HG02885 (cell line): ENCODE results near the gene ROBO1.

Experiments
- ATAC-seq: cut with Tn5 transposase; IDR thresholded peaks from one replicate; pipeline ENCODE4 v1.9.1; 2021; ENCODE audit warnings: mild to moderate bottlenecking; ENCODE audit not compliant: unreplicated experiment, poor library complexity

Gene ROBO1

GRCh38 chr3:79257791-79258190 is 510.0 kb downstream of the ROBO1 start:
- ATAC-seq = no peak

DNA sequence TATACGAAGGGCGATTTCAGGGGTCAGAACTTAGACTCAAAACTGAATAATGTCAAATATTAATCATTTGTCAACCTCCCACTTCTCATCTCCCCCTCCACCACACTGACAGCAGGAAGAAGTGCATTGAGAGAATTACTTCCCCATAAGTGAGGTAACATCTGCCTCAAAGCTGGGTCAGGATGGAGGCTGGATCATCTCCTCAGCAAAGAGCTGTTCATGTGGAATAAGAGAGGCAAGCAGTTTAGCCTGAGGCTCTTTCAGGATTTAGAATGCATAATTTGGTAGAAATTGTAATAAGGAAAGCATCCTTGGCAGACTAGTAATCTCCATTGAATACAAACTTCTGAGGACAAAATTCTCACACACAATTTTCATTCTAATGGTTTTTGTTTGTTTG is 512.1 kb downstream of the ROBO1 start:
- no peak for ATAC-seq

GRCh38 chr3:79255292-79255691 is 512.5 kb downstream of the ROBO1 start:
- no peak for ATAC-seq

GRCh38 chr3:79253704-79254103 is 514.1 kb downstream of the ROBO1 start:
- ATAC-seq = no peak

- ATAC-seq = no peak
Measured at GRCh38 chr3:79253271-79253670, 514.5 kb downstream of the ROBO1 start.

DNA sequence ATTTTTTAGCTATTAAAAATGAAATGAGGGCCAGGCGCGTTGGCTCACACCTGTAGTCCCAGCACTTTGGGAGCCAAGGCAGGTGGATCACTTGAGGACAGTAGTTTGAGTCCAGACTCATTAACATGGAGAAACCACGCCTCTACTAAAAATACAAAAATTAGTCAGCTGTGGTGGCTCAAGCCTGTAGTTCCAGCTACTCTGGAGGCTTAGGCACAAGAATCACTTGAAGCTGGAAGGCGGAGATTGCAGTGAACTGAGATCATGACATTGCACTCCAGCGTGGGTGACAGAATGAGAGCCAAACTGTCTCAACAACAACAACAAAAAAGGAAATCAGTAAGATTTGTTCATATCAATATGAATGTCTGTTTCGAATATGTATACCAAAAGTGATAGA is 517.1 kb downstream of the ROBO1 start:
- no peak for ATAC-seq

DNA sequence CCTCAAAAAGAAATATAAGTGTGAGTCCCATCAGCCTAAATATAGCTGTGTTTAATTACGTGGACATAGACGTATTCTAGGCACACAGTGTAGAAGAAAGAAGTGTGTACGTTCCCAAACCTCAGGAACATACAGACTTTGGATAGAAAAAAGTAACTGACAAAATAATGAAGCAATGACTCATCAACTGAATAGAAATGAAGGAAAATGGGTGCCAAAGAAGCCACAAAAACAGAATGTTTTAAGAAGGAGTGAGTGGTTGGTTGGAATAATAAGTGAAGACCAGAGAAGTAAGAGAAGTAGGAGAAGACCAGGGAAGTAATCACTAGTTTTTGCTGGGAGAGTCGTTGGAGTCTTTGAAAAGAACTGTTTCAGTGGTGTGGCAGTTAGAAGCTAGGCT is 518.1 kb downstream of the ROBO1 start:
- ATAC-seq = no peak

DNA sequence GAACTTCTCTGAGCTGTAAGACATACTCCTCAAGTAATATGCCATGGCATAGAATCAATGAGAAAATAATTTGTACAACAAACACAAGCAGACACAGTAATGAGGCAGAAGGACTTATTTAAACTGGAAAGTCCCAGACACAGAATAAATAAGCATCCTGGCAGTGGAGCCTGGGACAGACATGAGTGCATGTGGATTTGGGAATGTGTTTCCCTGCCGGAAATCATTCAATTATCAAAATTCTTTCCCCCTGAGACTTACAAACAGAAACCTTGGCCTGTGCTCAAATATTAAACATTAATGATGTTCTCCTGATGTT is 520.1 kb downstream of the ROBO1 start:
- ATAC-seq = no peak

DNA sequence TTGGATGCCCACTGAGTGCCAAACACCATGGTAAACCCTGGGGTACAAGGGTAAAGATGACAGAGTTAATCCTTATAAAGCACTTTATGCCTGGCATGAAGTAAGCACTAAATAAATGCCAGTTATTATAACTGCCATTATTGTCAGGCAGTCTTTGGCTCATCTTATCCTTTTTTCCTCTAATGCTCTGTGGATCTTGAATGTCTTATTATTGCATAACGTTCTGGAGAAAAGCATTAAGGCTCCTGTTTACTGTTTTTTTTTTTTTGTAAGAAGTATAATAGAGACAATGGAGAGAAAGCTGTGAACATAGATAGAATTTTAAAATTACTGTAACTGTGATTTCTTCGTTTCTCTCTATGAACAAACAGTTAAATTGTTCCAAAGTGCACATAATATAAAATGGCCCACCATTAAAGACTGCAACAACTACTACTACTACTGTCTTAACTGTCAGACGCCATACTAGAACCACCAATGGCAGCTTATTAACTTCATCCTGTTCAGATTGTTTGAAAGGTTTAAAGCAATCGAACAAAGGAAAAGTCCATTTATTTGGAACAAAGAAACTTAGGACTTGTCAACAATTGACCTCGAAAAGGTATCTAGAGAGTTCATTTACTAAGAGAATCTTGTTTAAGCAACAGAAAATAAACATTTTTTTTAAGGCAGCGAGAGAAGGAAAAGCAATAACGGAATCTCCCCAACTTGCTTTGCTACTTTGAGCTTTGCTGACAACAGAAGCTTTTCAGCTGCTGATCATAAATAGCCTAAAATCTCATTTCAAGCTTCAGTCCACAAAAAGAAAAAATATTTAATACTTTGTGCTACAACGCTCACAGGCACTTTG is 520.7 kb downstream of the ROBO1 start:
- no peak for ATAC-seq

- ATAC-seq = no peak
Measured at GRCh38 chr3:79245284-79246138, 522.3 kb downstream of the ROBO1 start.

DNA sequence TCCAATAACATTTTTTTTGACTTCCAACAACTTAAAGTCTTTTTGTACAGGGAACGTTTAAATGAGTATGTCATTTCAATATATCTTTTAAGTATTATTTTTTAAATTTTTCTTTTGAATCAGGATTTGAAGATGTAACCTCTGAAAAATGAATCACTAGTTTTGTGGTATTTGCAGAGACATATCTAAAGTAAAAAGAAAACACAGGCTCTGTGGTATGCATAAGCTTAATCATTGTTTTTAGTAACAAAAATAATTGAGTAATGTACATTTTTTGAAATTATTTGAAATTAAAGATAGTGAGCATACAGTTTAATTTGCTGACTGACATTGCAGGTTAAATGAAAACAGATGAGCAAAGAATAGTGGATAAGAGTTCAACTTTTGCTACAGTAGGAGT is 531.3 kb downstream of the ROBO1 start:
- ATAC-seq = no peak

- no peak for ATAC-seq
Measured at GRCh38 chr3:79233431-79234060, 534.3 kb downstream of the ROBO1 start.

GRCh38 chr3:79230266-79230665 is 537.5 kb downstream of the ROBO1 start:
- no peak for ATAC-seq

- ATAC-seq = no peak
Measured at GRCh38 chr3:79217096-79217495, 550.7 kb downstream of the ROBO1 start.

DNA sequence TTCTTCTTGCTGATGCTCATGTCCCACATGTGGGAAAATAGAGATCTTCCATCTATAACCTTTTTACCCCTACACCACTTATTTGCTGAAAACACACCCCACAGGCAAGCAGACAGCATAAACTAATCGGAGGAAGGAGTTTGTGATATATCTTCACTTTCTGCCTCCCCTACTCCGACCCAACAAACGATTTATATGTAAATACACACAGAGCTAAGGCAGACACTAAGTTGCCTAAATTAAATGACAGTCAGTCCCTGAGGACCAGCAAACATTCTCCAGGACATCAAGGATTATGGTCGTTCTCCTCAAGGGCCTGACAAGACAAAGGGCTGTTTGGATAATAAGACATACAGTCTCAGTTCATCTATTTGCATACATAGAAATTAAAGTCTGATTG is 552.5 kb downstream of the ROBO1 start:
- no peak for ATAC-seq

GRCh38 chr3:79211586-79212359 is 556.0 kb downstream of the ROBO1 start:
- ATAC-seq = no peak

DNA sequence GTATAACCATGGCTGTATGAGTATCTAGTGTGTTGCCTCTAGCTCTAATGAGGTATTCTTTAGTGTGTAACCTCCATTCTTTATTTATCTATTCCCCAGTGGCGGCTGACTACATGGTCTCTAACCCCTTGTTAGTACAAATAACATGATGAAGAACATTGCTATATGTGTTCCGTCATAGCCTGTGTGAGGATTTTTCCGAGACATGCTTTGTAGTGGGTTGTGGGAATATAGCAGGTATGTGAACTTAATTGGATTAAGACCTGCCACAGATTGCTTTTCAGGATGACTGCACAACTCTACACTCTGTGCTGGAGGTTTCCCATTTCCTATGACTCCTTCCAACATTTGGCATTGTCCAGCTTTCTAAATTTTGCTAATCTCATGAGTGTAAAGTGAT is 563.4 kb downstream of the ROBO1 start:
- ATAC-seq = no peak

GRCh38 chr3:79203144-79203519 is 564.7 kb downstream of the ROBO1 start:
- ATAC-seq = no peak

GRCh38 chr3:79202471-79203143 is 565.2 kb downstream of the ROBO1 start:
- ATAC-seq = no peak

DNA sequence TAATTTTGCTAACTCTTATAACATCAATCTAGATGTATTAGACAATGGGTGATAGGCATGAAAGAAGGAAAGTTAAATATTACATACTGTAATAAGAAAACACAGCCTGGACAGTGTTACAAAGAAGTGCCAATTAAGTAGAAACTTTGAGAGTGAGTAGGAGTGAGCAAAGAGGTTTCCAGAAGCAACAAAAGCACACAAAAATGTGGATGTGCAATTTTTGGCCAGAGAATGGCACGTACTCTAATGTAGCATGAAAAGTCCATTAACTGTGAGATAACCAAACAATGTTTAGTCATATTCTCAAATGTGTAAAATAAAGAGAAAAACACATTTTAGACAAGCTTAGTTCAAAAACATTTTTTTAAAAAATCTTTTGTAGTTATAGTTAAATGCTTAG is 567.3 kb downstream of the ROBO1 start:
- ATAC-seq = no peak
